AG20443 (cell line): ENCODE measurements around the gene C5orf47.
A peak's percentile ranks its signal among the peaks of the same experiment; 100 is the strongest.

Experiments used
- DNase-seq: peaks from one replicate; pipeline ENCODE4 v3.0.0; 2012; ENCODE audit warnings: low spot score, mixed read lengths

The C5orf47 gene

DNA sequence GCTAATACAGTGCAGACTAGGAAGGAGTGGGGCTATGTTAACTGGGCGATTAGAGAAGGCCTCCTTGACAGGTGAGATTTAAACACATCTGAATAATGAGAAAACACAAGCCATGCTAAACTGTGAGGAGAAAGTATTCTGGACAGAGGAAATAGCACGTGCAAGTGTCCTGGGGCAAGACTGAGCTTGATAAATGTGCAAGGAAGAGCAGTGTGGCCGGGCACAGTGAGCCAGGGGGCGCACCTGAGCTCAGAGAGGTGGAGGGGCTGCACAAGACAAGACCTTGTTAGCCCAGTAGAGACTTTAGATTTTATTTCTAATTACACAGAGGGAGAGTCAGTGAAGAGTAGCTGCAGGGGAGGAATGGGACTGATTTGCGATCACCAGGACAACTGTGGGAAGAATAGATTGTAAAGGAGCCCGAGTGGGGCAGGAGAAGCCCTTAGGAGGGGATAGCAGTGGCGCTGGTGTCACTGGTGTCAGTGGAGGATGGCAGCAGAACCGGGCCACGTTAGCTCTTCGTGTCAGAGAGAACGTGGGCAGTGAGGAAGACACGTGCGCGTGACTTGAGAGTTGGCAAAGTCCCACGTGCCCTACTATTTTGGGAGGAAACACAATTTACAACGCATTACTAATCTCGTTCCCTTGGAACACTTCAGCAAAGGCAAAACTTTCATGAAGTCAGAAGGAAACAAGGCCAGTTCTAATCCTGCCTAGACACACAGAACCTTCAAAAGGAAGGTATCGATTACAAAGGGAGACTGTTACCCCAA is 17.9 kb upstream of the C5orf47 start:
- no peak for DNase-seq

DNA sequence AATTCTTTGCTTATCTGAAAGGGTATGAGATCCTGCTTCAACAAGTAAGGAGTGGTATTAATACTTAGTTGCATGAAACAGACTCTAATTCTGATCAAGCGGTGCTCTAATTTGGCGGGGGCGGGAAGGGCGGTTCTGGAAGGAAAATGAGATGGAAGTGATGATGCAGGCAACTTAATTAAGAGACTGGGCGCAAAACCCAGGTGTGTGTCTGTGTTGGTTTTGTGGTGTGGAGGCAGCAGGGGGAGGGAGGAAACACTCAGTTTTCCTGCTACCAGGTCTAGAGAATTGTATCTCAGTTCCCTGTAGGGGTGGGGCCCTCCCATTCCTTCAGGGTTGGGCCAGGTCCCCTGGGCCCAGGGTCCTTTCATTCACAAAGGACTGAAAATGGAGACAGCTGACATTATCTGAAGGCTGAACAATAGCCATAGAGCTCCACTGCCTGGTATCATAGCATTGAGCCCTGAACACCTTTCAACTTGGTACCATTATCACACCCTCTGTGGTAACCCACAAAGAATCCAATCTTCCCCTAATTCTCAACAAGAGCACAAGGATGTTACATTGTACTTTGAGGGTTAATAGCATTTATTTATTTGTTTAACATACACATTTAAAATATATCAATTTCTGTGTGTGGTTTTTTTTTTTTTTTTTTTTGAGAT is 17.2 kb upstream of the C5orf47 start:
- no peak for DNase-seq

DNA sequence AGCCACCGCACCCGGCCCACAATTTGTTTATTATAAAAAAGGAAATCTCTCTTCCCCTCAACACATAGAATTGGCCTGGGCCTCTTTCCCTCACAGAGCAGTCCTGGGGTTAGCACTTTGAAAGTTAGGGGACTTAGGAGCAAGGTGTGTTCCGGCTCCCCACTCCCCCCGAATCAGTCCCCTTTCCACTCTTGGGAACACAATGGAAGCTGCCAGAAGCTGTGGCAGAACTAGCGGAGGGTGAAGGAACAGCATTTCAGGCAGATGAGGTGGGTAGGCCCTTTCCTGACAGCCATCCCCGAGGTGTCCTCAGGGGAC is 16.4 kb upstream of the C5orf47 start:
- no peak for DNase-seq

DNA sequence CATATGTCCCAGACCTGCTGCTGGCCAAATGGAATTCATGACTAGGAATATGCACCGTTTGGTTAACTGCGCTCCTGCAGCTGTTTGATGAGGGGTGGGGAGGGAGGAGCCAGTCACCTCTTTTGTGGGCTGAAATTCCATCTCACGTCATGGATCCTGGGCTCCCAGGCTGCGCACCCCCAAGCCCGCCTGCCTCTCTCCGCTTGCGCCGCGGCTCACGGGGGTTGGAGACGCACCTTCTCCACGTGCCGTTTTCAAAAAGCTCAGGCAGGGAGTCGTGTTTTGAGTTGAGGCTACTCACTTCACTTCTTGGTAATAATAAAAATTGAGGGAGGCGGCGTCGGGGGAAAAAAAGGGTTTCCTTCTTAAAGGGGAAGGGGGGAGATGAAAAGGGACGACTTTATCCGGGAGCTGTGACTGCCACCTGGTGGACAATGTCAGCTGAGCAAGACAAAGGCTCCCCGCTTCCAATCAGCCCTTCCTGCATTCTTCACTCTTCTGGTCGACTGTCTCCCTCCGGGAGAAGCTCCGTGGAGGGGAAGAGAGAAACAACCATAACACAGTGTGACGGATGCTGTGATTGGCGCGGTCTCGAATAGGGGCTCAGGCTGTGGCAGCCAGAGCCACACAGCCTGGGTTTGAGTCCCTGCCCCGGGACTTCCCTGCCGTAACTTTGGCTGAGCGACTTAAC is 15.9 kb upstream of the C5orf47 start:
- peak; percentile 91 for DNase-seq

DNA sequence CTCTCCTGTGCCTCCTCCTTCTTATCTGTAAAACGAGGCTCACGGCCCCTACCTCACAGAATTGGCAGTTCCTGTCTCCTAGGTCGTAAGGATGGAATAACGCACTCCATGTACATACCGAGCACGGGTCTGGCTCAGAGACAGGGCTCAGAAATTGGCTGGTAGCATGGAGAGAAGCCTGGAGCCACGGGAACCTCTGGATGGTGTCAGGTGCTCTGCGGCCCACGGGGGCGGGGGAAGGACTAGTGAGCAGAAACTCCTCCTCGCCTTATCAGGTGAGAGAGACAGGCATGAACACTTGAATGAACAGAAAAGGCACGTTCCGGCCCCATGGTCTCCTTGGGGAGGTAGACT is 15.4 kb upstream of the C5orf47 start:
- no peak for DNase-seq

DNA sequence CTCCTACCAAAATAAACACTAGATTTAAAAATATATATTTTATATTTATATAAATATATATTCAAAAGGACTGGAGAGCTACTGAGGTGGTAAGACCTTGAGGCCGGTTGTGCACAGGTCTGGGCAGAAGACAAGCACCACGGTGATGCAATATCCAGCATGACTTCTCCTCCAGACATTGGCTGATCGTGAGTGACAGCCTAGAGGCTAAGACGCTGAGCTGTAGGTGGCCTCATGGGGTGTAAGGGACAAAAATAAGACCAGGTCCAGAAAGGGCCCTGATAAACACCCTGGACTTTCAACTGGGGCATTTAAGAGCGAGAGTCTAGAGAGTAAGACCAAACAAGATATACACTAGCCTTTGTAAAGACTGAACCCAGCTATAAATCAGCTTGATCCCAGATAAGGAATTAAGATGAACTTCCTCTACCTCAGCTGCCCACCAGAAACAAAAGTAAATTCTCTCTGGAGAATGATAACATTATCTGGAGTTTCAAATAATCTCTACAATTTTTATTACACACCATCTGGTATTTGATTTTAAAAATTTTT is 14.2 kb upstream of the C5orf47 start:
- DNase-seq: no peak

DNA sequence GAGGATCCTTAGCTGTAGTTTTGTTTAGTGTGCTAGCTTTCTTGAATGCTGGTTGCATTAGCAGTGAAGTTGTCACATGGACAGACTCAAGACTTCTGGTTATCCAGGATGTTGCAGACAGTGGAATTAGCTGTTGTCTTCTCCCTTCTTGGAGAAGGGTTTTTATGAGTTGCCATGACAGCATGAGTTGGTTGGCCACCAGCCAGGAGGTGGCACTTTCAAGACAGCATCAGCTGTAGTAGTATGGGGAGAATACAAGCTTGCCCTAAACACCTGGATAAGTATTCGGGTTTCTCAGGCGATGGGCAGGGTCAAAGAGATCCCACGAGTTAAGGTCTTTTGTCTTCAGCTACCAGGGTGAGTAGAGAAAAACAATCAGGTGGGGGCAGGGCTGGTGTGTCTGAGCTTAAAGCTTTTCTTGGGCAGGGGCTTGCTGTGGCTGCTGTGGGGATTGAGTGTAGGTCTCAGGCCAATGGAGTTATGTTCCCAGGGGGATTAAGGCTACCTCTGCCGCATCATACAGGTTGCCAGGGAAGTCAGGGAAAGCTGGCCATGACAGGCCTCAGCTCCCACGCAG is 7.7 kb upstream of the C5orf47 start:
- DNase-seq: no peak

DNA sequence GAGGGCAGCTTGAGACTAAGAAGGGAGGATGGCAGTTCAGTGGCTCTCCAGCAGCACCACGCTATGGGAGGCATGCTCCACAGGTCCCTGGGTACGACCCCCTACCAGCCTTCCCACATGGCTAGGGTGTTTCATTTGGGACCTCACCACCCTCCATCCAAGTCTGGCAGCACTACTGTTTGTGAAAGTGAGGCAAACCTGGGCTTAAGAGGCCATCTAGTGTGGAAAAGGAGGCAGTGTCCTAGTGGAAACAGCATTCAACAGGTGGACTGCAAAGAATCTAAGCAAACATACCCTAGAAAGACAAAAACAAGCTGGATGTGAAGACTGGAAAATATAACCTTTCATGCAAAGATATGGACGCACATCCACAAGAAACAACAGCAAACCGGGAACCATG is 4.8 kb upstream of the C5orf47 start:
- no peak for DNase-seq

DNA sequence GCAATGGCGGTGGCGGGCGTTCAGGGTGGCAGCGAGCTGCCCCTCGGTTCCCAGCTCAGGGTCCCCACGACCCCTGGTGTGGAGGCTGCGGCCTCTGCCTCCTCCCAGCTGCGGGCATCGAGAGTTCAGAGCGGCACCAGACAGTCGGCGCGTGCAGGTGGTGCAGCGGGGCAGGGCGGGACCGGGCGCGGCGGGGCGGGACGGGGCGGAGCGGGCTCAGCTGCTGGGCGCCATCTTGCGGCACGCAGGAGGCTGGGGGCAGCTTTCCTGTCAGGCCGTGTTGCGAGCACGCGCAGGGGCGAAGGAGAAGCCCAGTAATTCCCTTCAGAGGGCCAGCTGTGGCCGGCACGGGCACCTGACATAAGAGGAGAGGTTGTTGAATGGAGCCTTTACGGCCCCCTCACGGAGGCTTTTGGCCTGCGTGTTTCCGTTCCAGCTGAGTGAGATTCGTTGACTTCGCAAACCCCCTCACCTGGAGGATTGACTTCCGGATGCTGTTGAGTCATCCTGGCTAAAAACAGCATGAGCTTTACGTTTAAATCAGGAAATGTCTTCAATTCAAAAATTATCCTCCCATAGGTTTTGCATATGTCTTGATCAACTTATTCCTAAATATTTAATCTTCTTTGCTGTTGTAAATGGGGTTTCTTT is 587 bp downstream of the C5orf47 start:
- no peak for DNase-seq

DNA sequence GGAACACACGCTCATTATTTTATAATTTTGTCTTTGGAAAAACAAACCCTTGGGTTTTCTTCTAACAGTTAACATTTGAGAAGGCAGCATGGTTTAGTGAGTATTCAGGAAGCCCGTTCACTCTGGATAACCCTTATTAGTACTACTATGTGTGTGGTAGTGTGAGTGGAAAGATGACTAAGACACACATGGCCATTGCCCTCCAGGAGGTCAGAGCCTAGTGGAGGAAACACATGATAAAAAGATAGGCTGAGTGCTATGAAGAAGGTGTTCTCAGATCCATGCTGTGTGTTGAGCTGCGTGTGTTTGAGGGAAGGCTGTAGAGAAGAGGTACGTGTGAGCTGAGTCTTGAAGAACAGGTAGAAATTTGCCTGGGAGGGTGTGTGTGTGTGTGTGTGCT is 8.4 kb downstream of the C5orf47 start:
- no peak for DNase-seq

DNA sequence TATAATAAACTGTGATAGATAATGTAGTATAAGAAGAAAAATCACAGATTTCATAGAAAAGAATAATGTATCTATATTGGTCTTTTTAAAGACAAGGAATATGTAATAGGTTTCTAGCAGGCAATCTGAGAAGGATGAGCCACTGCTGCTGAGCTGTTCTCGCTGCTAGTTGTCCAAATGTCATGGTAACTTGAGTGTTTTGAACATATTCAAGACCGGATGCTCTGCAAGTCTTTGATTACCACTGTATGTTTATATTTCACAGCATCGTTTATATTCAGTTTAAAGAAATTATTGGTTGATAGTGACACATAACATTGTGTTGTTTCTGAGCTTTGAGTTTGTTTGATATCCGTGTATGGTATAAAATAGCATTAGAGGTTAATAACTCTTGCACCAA is 9.6 kb downstream of the C5orf47 start:
- no peak for DNase-seq

DNA sequence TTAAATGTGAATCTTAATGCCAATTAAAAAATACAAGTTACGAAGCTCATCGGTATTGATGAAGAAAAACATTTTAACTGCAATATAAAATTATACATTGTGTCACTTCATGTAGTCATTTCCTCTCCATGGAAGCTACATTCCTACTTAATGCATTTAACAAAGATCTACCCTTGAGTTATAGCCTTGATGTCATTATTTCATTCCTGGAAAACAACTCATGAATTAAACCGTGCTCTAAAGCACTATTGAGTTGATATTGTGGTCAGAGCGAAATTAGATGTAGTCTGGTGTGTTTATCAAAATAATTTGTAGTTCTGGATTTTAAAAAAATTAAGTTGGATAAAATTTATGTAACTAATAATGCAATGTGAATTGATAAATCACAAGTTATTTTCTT is 11.1 kb downstream of the C5orf47 start:
- DNase-seq: no peak

DNA sequence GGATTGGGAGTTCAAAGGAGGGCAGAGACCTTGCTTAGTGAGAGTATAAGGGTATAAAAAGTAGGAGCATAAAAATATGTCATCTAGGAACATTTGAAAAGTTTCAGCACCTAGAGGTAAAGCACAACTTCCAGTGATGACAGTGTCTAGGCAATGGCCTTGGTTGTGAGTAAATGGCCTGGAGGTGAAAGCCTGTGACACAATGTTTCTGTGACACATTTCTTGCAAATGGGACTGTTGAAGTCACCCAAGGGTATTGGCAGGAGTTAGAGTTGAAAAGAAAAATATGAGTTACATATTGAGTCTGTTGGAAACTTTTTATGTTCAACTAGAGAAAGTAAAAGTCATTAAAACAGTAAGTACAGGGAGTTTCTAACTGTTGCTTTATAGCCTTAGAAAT is 14.8 kb downstream of the C5orf47 start:
- DNase-seq: no peak

DNA sequence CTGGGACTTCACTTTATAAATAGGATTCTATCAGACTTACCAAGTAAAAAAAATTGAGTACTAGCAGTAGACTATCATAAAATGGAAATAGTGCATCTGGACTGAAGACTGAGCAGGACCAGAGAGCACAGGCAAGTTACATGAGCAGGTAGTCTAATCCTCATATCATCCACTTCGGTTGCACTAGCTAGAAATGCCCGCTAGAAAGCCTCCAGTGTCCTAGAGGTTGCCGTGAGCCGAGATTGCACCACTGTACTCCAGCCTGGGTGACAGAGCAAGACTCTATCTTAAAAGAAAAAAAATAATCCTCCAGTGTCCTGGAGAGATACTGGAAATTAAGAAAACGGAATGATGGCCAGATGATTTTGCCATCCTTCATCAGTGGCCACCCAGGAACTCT is 20.0 kb downstream of the C5orf47 start:
- DNase-seq: no peak

DNA sequence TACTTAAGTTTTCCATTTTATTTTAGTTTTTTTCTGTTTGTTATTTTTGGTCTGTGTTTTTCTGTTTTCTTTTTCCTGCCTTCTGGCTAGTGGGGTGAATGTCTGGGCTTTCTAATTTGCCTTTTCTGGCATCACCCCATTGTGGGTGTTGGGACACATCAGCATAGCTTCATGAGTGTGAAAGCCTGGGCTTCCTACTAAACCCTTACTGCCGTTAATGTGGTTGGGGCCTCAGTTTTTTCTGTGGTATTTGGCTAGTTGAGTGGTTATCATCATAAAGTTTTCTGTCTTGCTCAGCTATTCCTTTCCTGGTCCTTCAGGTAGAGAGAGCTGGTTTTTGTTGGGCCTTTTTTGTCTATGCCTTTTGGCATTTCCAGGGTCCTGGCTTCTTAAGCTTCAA is 21.4 kb downstream of the C5orf47 start:
- no peak for DNase-seq

DNA sequence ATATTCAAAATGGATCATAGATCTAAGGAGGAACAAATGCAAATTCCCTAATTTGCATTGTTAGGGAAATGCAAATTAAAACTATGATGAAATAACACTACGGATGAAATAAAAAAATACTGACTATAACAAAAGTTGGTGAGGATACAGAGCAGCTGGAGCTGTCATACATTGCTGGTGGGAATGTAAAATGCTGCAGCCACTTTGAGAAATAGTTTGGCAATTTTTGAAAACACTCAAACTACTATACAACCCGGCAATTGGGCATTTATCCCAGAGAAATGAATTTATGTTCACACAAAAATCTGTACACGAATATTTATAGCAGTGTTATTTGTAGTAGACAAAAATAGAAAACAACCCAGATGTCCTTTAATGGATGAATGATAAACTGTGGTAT is 22.5 kb downstream of the C5orf47 start:
- DNase-seq: no peak

DNA sequence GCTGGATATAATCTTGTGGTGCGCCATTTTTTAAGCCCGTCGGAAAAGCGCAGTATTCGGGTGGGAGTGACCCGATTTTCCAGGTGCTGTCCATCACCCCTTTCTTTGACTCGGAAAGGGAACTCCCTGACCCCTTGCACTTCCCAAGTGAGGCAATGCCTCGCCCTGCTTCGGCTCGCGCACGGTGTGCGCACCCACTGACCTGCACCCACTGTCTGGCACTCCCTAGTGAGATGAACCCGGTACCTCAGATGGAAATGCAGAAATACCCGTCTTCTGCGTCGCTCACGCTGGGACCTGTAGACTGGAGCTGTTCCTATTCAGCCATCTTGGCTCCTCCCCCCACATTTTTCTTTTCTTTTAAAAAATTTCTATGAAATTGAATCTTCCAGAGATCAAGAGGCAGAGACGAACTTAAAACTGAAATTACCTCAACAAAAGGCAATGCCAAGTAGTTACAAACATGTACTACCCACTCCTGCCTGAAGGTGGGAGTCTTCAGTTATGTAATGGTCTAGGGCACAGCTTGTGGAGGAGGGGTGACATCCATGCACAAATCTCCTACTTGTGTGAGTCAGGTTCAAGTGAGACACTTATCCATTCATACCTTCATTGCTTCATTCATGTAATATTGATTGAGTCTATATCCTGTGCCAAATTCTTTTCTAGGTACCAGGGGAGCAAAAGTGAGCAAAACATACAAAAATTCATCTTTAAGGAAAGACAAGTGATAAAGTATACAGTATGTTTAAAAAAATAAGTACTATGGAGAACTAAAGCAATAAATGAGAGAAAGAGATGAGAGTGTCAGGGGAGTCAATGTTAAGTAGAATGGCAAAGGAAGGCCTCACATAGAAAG is 31.3 kb downstream of the C5orf47 start:
- DNase-seq: peak; percentile 58

DNA sequence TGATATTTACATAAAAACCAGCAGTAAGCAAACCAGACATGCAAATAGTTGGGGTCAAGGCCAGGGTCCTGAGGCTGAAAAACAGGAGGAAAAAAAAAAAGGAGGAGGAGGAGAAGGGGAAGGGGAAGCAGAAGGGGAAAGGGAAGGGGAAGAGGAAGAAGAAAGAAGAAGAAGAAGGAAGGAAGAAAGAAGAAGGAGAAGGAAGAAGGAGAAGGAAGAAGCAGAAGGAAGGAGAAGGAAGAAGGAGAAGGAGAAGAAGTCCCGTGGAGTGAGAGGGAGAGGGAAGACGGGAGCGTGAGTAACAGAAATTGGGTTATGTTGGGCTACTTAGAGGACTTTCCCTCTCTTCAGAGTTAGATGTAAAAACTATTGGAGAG is 31.9 kb downstream of the C5orf47 start:
- DNase-seq: no peak

DNA sequence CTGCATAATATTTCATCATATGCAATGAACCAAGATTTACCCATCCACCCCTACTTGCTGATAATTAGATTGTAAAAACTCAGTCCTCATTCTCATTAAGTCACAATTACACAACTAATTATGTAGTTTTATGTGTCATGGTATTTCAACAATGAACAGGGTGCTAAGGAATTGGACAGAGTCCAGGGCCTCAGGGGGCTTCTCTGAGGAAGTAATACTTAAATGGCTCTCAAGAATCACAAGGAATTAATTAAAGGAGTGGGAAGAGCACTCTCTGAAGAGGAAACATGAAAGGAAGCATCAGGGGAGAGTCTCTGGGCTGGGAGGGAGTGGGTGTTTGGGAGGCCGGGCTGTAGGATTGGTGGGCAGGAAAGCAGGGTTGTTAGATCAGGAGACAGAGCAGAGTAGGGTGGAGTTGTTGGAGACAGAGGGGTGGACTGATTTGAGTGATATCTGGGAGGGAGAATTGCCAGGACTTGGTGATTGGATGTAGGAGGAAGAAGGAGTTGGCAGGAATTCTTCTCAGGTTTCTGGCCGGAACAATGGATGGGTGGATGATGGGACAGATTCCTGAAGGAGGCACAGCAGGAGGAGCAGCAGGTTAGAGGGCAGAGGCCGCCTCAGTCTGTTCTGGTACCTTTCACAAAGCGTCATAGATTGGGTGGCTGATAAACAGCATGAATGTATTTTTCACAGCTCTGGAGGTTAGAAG is 33.6 kb downstream of the C5orf47 start:
- DNase-seq: no peak

DNA sequence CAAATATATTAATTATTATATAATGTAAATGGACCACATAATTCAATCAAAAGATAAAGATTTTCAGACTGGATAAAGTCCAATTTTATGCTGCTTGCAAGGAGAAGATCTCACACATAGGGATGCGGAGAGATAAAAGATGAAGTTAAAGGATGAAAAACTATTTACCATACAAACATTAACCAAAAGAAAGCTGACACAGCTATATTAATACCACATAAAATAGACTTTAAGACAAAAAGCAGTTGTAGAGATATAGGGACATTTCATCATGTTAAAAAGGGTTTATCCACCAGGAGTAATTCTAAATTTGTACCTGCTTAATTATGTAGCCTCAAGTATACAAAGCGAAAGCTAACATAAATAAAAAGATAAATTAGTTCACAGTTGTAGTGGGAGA is 41.3 kb downstream of the C5orf47 start:
- DNase-seq: no peak
